ENCODE measurements around the gene CD34.
"Not testable (repeated sequence)": the region's sequence is repeated elsewhere in the genome, so short reads cannot be mapped to it uniquely, and the experiment has no call there.

Gene CD34

GRCh38 chr1:207925969-207926368 is 15.0 kb upstream of the CD34 start:
- DNase-seq, result not testable (repeated sequence)

GRCh38 chr1:207925210-207925609 is 14.3 kb upstream of the CD34 start:
- no peak for DNase-seq

- DNase-seq, result no peak
Measured at GRCh38 chr1:207923561-207923960, 12.6 kb upstream of the CD34 start.

- DNase-seq, result no peak
Measured at GRCh38 chr1:207923121-207923520, 12.2 kb upstream of the CD34 start.

- DNase-seq, result no peak
Measured at GRCh38 chr1:207922554-207922953, 11.6 kb upstream of the CD34 start.

DNA sequence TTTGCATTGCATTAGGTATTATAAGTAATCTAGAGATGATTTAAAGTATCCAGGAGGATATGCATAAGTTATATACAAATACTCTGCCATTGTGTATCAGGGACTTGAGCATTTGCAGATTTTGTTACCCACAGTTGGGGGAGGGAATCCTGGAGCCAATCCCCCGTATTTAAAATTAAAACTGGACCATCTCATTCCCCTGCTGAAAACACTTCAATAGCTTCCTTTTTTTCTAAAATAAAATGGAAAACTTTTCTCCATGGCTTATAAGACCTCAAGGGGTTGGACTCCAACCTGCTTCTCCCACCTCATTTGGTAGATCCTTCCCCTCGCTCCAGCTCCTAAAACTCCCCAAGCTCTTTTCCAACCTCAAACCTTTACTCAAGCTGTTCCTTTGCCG is 10.4 kb upstream of the CD34 start:
- DNase-seq, result no peak

DNA sequence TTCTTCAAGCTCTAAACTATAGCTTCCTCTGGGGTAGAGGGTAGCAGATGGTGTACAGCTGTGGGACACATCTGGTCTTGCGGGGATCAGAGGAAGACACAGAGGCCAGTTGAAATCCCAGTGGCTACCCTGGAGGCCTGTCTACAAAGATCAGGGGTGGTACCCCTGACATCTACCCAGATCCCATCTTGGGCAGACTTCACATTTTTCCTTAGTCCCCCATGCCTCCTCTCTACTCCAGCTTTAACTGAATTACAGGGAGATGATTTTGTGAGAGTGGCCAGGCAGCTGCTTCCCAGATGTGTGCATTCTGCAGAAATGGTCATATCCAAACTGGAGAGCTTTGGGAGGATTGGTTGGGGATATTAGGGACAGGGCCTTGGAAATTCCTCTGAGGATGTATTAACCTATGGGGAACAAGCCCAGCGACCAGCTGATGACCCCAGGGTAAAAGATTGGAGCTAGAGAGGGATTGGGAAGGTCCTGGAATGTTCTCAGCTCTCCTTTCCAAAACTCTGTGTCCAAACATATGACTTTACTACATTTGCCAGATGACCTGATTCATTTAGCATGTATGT is 9.6 kb upstream of the CD34 start:
- no peak for DNase-seq

GRCh38 chr1:207919523-207920170 is 8.7 kb upstream of the CD34 start:
- no peak for DNase-seq

DNA sequence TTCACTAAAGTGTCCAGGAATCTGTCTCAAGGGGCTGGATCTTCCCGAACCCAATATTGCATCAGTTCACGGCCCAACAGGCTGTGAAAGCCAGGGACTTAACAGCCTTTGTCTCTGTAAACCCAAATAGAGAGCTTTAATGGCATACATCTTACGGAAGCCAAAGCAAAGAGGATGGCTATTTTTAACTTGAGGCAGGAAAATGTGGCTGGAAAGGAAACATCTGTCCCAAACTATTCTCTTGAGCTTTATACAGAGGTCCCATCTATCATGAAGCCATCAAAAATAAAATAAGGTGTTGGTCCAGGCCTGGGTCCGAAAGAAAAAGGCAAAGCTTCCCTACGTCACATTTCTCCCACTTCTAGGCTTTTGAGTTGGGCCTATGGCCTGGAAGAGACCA is 7.7 kb upstream of the CD34 start:
- no peak for DNase-seq

- DNase-seq, result no peak
Measured at GRCh38 chr1:207918011-207918410, 7.1 kb upstream of the CD34 start.

DNA sequence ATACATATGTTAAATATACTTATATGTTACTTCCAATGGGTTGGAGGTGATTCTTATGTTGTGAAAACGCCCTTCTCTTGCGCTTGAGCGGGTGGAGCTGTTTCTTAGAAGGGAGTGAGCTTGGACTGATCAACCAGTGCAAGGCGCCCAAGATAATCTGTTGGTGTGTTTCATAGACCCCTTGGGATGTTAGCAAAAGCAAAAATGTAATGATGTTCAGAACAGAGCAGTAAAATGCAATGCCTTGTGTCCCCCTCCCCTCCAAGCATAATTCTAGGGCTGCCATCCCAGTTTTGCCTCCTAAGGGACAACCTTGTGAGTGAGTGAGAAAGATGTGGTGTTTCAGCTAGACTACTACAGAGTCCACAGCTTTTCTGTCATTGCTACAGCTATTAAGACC is 6.2 kb upstream of the CD34 start:
- DNase-seq, result no peak

DNA sequence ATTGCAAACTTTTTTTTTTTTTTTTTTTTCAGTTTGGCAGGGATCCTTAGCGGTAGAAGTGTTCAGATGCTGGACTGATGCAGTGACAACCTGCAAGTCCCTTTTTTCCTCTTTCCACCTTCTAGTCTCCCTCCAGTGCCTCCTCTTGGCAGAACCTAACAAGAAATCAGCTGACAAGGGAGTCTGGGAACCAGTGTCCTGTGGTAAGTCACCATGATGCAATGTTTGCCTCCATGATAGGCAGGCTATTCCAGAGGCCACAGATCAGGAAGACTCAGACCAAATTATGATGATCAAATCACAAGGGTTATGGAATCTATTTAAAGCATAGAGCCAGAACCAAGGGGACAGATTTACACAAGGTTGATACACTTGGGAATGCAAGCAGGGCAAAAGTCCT is 3.0 kb upstream of the CD34 start:
- DNase-seq, result no peak

- no peak for DNase-seq
Measured at GRCh38 chr1:207911856-207912760, 1.2 kb upstream of the CD34 start.

- DNase-seq, result no peak
Measured at GRCh38 chr1:207909687-207910086, 1.2 kb downstream of the CD34 start.

GRCh38 chr1:207908107-207908734 is 2.7 kb downstream of the CD34 start:
- no peak for DNase-seq

DNA sequence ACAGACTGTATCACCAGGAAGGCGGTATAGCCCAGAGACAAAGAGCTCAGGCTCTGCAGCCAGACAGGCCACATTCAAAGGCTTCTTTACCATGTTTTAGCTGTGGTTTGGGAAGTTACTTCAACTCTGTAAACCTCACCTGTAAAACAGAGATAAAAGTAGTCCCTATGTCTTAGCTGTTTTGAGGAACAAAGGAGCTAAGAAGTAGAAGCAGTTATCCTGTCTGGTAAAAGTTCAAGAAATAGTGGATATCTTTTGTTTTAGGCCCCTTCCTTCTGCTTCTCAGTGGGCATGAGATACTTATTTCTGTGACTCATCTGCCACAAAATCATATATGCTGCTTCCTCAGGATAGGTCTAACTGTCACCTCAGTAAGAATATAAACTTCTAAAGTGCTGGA is 6.5 kb downstream of the CD34 start:
- DNase-seq, result no peak

- DNase-seq, result no peak
Measured at GRCh38 chr1:207903767-207904166, 7.2 kb downstream of the CD34 start.

GRCh38 chr1:207903053-207903452 is 7.9 kb downstream of the CD34 start:
- no peak for DNase-seq

DNA sequence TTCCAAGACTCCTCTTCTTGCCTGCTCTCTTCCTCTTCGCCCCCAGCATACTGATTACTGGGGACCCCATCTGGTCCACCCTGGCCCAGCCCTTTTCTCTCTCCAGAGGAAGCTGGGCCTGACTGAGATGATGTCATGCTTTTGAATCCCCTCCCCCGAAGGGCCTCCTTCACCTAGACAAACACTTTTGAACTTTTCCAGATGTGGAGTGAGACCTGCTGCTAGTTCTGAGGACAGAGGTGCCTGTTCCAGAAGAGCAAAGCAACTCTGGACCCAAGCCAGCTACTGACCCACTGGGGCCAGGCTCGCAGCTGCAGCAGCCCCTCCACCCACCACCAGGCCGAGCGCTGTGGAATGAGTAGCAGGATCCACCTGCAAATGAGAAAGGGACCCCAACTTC is 8.4 kb downstream of the CD34 start:
- no peak for DNase-seq

GRCh38 chr1:207901041-207901653 is 9.8 kb downstream of the CD34 start:
- DNase-seq, result no peak

GRCh38 chr1:207898836-207899235 is 12.1 kb downstream of the CD34 start:
- DNase-seq, result no peak

- no peak for DNase-seq
Measured at GRCh38 chr1:207898260-207898659, 12.7 kb downstream of the CD34 start.

- DNase-seq, result no peak
Measured at GRCh38 chr1:207897188-207897587, 13.7 kb downstream of the CD34 start.
